IPS-NIHi11 (cell line): ENCODE data around the gene MIPOL1.
A peak's percentile ranks its signal among the peaks of the same experiment; 100 is the strongest.
"Not testable (repeated sequence)": the region's sequence is repeated elsewhere in the genome, so short reads cannot be mapped to it uniquely, and the experiment has no call there.

Experiments used
- DNase-seq: peaks from one replicate; pipeline ENCODE4 v3.0.0; 2012; ENCODE audit warnings: mixed read lengths, low spot score

Gene MIPOL1

DNA sequence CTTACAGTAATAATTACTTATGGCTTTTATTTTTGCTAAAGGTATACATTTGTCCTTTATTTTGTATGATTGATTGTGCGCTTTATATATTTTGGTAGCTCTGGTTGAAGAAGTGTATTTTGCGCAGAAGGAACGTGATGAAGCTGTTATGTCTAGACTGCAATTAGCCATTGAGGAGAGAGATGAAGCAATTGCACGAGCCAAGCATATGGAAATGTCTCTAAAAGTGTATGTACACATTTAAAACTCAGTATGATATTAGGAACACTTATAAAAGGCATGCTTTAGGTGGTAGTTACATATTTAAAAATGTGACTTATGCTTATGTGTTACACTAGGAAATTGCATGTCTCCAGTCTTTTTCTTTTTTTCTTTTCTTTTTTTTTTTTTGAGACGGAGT is 87.5 kb downstream of the MIPOL1 start:
- no peak for DNase-seq

DNA sequence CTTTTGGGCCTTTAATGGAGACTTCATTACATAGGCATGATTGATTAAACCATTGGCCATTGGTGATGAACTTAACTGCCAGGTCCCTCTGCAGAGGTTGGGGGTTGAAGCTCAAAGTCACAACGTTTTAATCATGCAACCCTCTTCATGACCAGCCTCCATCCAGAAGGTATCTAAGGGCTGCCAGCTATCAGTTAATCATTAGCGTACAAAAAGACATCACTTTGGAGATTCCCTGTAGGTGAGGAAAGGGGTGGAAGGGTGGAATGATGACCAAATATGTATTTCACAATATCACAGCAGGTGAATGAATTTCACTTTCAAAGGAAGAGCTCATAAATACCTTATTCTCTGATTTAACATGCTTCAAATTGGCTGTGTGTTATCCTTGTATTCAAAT is 92.0 kb downstream of the MIPOL1 start:
- DNase-seq, result no peak

DNA sequence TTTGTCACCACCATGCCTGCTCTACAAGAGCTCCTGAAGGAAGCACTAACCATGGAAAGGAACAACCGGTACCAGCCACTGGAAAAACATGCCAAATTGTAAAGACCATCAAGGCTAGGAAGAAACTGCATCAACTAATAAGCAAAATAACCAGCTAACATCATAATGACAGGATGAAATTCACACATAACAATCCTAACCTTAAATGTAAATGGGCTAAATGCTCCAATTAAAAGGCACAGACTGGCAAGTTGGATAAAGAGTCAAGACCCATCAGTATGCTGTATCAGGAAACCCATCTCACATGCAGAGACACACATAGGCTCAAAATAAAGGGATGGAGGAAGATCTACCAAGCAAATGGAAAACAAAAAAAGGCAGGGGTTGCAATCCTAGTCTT is 97.5 kb downstream of the MIPOL1 start:
- DNase-seq, result not testable (repeated sequence)

DNA sequence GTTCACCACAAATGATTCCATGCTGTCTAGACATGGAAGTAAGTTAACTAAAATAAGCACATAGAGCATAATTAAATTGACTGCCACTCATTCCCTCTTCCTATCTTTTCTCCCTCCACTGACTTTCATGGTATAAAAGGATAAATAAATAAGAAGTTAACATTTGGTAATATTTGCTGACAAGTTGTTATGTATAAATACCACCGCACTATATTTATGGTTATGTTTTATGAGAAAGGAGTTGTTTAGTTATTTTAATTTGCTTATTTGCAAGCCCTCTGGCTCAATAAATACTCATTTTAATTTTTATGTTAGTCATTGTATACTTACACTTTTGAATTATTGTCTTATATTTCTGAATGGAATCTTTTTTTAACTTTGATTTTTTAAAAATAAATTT is 113.5 kb downstream of the MIPOL1 start:
- DNase-seq, result no peak

DNA sequence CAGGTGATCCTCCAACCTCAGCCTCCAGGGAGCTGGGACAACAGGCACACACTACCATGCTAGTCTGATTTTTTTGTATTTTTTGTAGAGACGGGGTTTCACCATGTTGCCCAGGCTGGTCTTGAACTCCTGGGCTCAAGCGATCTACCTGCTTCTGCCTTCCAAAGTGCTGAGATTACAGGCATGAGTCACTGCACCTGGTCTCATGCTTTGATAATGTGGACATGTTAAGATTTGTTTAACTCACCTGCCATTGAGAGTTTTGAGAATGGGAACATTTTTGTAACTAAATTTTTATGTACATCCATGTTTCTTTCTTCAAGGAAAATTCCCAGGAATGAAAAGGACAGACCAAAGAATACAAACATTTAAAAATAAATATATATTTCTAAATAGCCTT is 121.2 kb downstream of the MIPOL1 start:
- no peak for DNase-seq

DNA sequence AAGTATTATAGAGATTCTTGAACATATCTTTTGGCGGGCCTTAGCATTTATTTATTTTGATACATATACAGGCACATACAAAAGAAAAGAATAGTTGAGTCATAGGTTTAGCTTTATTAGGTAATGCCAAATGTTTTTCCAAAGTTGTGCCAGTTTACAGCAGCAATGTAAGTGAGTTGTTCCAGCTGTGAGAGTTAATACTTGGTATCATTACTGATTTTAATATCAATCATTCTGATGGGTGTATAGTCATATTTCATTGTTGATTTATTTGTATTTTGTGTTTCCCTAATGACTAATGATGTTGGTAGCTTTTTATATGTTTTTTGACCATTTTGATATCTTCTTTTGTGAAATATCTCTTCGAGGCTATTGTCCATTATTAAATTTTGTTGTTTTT is 122.4 kb downstream of the MIPOL1 start:
- DNase-seq, result no peak

DNA sequence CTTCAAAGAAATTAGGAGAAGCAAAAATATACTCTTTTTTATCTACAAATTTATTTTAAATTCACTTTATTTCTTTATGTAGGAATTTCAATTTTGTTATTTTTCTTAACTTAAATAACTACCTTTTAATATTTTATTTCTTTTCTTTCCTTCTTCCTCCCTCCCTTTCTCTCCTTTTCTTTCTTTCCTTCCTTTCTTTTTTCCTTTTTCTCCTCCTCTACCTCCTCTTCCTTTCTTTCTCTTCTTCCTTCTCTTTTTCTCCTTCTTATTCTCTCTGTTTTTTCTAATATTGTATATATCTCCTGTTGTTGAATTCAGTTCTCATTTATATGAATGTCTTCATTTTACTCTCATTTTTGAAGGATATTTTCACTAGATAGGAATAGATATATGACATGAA is 127.6 kb downstream of the MIPOL1 start:
- DNase-seq, result no peak

DNA sequence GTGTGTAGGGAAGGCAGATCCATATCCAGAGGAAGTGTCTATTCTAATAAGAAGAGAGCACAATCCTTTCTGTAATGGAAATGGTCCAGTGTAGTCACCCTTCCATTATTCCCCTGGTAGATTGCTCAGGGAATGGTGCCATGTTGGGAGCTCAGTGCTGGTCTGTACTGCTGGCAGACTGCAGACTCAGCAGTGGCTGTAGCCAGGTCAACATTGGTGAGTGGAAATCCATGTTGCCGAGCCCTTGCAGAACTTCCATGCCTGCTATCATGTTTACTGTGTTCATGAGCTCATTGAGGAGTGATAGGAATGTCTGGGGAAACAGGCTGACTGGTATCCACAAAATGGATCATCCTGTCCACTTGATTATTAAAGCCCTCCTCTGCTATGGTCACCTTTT is 128.7 kb downstream of the MIPOL1 start:
- DNase-seq, result no peak

DNA sequence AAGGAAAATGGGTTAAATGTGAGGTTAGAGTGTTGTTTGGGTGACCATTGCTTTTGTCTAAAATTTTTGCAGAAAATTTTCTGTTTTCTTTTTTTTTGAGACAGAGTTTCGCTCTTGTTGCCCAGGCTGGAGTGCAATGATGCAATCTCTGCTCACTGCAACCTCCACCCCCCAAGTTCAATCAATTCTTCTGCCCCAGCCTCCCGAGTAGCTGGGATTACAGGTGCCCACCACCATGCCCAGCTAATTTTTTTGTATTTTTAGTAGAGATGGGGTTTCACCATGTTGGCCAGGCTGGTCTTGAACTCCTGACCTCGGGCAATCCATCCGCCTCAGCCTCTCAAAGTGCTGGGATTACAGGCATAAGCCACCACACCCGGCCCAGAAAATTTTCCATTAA is 130.2 kb downstream of the MIPOL1 start:
- DNase-seq, result not testable (repeated sequence)

DNA sequence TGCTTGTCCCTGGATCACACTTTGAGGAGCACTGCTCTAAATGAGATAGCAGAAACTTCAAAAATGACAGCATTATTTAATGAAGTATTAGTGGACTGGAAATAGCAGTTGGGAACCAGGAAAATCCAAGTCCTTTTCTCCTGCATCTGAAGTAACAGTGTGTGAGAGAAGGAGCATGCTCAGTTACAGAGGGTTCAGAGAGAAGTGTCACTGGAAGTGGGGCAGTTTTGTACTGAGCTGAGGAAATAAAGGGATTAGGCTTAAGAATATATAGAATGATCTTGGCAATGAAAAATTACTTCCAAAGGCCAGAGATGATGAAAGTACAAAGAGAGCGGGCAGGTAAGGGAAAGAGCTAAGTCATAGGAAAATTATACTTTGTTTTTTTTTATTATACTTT is 130.9 kb downstream of the MIPOL1 start:
- DNase-seq, result no peak

DNA sequence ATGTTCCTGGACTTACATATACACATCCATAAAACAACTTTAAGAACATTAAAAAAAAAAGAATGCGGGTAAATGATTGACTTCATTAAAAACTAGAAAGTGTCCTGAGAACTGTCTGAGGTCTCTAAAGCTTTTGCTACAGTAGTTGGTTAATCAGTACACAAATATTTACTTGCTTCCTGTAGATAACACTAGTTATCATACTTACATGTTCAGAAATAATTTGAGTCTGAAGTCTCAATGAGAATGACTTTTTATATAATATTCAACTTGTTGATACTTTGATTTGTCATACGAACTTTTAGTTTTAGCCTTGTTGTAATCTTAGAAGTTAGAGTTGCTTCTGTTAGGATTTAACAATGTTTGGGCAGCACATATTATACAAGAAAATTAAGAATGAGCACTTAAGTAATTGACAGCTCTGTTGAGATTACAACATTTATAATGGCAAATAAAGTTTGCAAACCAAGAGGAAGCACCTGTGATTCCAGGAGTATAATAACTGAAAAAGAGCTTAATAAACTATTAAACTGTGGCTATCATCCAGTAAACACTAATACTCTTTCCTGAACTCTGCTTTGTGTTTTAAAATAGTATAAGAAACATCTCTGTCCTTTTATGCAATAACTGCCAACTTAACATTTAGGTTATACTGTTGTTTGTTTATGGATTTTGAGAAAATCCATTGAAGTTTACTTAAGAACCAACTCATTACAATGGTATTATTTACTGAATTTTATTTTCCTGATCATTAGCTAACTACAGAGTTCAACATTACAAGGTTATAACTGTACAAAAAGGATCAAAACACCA is 131.7 kb downstream of the MIPOL1 start:
- no peak for DNase-seq

DNA sequence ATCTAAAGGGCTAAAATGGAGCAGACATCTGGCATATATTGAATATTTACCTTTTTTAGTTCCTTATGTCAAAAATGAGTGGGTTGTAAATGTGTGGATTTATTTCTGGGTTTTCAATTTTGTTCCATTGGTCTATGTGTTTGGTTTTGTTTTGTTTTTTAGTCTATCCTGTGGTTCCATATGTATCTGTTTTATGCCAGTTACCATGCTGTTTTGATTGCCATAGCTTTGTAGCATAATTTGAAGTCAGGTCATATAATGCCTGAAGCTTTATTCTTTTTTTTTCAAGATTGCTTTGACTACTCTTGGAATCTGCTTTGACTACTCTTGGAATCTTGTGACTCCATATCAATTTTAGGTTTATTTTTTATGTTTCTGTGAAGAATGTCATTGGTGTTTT is 133.2 kb downstream of the MIPOL1 start:
- DNase-seq, result no peak

DNA sequence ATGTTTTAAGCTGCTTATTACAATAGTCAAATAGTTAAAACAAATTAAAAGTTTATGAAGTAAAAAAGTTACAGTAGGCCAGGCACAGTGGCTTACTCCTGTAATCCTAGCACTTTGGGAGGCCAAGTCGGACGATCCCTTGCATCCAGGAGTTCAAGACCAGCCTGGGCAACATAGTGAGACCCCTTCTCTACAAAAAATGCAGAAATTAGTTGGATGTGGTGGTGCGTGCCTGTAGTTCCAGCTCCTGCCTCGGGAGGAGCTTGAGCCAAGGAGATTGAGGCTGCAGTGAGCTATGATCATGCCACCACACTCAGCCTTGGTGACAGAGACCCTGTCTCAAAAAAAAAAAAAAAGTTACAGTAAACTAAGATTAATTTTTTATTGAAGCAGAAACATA is 142.6 kb downstream of the MIPOL1 start:
- DNase-seq, result no peak

DNA sequence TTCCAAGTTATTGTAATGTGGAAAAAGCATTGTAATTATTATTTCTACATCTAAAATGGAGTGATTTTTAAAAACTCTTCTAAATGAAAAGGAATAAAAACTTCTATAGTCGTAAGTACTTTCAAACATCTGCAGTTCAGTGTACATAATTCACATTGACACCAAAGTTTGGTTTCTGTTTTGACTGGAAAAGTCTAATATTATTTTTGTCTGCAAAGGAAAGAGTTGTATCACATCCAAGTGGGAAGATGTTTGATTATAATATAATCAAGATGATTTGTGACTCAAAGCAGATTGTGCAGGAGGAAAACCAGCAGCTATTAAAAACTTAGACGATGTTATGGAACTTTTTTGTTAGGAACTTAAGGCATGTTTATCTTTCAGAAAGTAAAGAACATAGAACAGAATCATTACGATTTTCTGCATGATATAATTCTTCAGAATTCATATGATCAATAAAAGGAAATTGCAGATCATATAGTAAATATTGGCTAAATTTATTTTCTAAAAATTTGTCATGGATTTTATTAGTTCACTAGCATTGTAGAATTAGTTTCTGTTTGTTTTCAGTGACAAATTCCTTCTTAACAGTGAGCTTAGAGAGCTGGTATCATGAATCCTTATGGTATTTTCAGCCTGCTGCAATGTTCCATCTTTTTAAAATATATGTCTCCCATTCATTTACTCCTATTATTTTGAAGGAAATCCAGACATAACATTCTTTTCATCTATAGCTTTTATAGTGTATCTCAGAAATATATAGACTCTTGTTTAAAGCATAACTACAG is 145.8 kb downstream of the MIPOL1 start:
- no peak for DNase-seq

DNA sequence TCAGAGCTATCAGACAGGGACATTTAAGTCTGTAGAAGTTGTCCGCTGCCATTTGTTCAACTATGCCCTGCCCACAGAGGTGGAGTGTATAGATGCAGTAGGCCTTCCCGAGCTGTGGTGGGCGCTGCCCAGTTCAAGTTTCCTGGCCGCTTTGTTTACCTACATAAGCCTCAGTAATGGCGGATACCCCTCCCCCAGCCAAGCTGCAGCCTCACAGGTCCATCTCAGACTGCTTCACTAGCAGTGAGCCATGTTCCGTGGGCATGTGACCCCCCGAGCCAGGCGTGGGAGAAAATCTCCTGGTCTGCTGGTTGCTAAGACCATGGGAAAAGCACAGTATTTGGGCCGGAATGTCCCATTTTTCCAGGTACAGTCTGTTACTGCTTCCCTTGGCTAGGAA is 165.9 kb downstream of the MIPOL1 start:
- no peak for DNase-seq

DNA sequence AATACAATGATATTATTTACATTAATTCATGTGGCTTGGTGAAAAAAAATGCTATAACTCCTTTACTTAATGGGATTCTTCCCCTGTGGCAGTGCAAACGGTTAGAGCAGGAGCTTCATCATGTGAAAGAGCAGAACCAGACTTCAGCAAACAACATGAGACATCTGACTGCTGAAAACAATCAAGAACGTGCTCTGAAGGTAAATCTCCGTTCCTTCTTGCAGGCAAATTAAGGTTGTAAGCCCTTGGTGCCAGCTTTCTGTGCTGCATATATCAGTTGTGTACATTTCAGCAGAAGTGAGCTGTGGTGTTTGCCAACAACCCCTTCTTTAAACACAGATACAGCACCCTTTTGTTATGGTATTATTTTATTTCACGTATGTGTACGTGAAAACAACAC is 171.7 kb downstream of the MIPOL1 start:
- DNase-seq, result no peak

DNA sequence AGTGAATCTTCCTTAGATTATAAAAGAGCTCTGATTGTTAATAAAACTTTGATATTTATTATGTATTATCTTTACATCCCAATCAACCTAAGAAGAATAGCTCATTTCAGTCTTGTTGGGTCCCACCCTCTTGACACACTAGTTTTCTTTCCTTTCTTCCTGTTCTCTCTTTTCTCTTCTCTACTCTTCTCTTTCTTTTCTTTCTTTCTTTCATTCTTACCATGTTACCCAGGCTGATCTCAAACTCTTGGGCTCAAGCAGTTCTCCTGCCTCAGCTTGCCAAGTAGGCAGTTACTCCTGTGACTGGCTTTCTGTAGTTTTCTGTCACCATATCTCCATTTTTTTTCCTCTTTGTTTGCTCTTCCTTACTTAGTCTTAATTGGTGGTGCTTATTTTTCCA is 177.8 kb downstream of the MIPOL1 start:
- no peak for DNase-seq

DNA sequence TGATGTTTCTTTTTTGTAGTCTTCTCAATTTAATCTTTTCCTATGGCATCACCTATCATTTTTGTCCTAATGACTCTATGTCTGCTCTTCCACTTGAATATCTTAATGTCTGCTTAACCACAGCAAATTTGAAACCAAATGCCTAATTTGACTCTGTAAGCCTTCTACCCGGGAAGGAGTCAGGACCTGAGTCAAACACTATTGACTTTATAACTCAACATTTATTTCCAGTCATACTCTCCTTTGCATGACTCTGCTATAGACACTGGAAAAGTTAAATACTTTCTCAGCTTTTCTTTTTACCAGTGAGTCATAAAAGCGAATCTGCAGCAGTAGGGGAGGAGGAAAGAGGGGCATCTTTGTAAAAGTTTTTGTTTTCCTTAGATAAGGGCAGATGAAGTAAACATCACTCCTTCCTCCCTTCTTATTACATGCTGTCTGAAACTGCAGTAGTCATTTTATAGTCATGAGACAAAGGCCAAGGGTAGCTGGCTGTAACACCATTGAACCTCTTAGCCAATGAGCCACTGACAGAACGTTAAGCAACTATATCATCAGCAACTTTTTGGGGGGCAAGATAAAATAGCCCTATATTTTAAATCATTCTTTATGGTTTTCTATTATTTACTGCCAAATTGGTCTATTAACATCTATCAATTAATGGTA is 179.3 kb downstream of the MIPOL1 start:
- no peak for DNase-seq

DNA sequence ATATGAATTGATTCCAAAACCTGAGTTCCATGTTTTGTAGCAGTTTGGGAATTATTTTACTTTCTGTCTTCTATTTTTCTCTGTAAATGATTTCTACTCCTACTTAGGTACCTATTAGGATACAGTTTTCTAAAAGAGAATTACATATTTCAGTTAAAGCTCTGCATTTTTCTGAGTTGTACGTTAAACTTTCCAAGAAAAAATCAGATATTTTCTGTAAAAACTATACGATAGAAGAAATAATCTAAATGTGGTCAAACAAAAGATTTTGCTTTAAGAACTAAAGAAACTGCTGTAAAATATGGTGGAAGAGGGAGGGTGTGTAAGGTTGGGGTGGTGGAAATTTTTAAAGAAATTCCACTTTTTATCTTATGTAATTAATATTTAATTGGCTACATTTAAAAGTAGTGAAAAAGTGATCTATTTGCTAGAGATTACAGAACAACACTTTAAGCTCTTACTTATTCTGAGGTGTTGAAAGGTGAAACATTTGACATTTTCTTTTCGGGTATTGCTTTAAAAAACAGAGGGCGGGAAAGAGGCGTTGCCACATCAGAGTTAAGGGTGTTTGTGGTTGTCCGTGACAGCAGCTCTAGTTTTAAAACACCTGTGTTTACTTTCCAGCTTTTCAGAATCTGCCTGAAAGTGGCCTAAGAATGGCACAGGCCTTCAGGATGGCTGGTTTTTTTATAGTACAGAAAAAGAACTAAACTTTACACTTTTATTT is 187.3 kb downstream of the MIPOL1 start:
- peak; percentile 4 for DNase-seq

DNA sequence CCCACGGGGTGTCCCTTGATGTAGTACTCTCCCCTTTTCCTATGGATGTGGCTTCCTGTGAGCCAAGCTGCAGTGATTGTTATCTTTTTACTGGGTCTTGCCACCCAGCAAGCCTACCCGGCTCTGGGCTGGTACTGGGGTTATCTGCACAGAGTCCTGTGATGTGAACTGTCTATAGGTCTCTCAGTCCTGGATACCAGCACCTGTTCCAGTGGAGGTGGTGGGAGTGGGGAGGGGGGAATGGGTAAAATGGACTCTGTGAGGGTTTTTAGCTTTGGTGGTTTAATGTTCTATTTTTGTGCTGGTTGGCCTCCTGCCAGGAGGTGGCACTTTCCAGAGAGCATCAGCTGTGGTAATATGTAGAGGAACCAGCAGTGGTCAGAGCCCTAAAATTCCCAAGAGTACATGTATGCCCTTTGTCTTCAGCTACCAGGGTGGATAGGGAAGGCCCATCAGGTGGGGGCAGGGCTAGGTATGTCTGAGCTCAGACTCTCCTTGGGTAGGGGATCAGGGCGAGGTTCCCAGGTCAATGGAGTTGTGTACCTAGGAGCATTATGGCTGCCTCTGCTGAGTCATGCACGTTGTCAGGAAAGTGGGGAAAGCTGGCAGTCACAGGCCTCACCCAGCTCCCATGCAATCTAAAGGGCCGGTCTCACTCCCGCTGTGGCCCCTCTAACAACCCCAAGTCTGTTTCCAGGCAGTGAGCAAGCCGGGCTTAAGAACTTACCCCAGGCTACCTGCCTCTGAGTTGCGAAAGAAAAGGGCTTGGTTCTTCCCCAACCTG is 199.6 kb downstream of the MIPOL1 start:
- DNase-seq, result not testable (repeated sequence)

DNA sequence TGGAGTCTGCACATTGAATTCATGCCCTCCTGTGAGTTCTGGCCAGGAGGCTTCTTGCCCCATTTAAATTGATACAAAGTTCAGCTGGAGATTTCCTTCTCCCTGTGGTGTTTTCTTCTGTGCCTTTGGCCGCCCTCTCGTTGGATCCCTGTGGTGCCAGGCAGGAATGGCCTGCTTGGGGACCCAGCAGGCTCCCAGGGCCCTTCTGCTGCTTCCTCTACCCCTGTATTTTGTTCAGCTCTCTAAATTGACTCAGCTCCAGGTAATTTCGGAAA is 200.1 kb downstream of the MIPOL1 start:
- DNase-seq, result no peak

DNA sequence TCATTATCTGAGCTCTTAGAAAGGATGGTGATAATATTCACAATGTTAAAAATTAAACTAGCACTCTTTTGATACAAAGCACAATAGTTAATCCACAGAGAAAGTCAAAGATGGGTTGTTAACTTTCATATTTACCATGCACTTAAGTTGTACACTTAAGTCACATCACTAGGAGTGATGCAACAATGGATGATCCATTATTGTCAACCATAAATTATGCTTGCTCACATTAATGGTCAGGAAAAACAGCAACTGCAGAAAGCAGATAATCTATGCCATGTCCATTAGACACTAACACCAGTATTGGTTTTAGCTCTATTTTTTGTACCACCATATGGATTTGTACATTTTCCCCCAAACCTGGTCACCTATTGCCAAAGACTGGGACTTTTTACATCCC is 201.8 kb downstream of the MIPOL1 start:
- DNase-seq, result no peak
